ENCODE results near the gene LUC7L3. TPM values are rescaled to one million over a fixed set of nuclear protein-coding genes. Genes with fewer than 3 reads are reported as not detected.

Gene LUC7L3
- 100 to 1,000 TPM in 1 of 4 donors, 10 to 100 TPM in 3; 31.5 to 267 (median 42.6) TPM for total RNA-seq

GRCh38 chr17:50719144-50719923 lies at the start of gene LUC7L3:
Gene LUC7L3 (plus strand): TSS chr17:50719603. CDS start chr17:50719733, 130 bp downstream.
- Histone ChIP-seq H3K36me3 (no peaks in the 10 kb centered on the region), H3K4me1 (peaks cover 56% of the 10 kb centered on the region), H3K4me3 (peak within 1 kb of the TSS; percentile 91), H3K9me3 (no peaks in the 10 kb centered on the region), H3K27me3 (no peaks in the 10 kb centered on the region), H3K27ac (peak within 1 kb of the TSS; percentile 96)
- TF ChIP-seq POLR2AphosphoS5 (IDR thresholded peaks at IDR 0.05): peak; percentile 41 to 90 (median 75)
- TF ChIP-seq POLR2A (IDR thresholded peaks at IDR 0.05): peak; percentile 22 to 91
- no peak for TF ChIP-seq EP300 (IDR thresholded peaks at IDR 0.05)
- 2% methylated on average over 37 of the region's 76 CpGs for WGBS
- peak; percentile 96 for DNase-seq (ENCODE audit: low spot score in 2 of 2)

DNA sequence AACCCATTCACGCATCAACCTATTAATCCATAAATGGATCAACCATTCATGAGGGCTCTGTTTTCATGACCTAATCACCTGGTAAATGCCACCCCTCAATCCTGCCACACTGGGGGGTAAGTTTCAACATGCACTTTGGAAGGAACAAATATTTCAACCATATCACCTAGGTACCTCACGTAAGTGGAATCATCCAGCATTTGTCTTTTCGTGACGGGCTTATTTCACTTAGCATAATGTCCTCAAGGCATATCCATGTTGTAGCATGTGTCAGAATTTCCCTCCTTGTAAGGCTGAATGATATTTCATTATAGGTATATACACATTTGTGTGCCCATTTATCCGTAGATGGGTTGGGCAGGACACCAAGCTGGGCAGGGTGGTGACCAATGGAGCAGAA lies 47.3 kb upstream of the LUC7L3 start:
- no peaks in the 10 kb centered on the region for H3K27me3 ChIP-seq
- no peak overlapping the region for H3K4me3 ChIP-seq
- H3K27ac ChIP-seq: peak overlapping the region; percentile 10
- no peaks in the 10 kb centered on the region for H3K9me3 ChIP-seq
- no peak for DNase-seq (ENCODE audit: low spot score in 2 of 2)
- TF ChIP-seq EP300 (IDR thresholded peaks at IDR 0.05) (no peak), POLR2A (IDR thresholded peaks at IDR 0.05) (no peak), POLR2AphosphoS5 (IDR thresholded peaks at IDR 0.05) (no peak), CTCF (IDR thresholded peaks at IDR 0.05) (no peak)
- H3K4me1 ChIP-seq: peaks cover 13% of the 10 kb centered on the region
- 70% methylated on average over 5 of the region's 5 CpGs for WGBS
- peaks cover 3% of the 10 kb centered on the region for H3K36me3 ChIP-seq

GRCh38 chr17:50672831-50673551 lies 46.4 kb upstream of the LUC7L3 start:
- peak overlapping the region; percentile 10 for H3K27ac ChIP-seq

DNA sequence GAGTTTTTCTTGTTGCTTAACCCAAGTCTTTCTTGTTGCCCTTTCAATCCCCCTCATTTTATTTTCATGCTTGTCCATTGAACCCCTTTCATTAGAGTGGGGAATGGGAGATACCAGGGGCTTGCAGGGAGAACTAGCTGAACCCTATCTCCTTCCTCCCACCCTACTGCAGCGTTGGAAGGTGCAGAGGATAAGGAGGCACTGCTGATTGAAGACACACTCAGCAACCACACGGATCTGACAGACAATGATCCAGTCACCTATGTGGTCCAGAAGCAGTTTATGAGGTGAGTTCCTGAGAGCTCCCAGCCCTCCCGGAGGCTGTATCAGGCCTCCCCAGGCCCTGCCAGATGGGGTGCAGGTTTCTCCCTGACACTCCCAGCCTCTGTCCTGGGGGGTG lies 44.2 kb upstream of the LUC7L3 start:
- no peak overlapping the region for H3K4me3 ChIP-seq
- no peak for DNase-seq (ENCODE audit: low spot score in 2 of 2)
- peaks cover 3% of the 10 kb centered on the region for H3K36me3 ChIP-seq
- peaks cover 13% of the 10 kb centered on the region for H3K4me1 ChIP-seq
- H3K9me3 ChIP-seq: no peaks in the 10 kb centered on the region
- H3K27me3 ChIP-seq: no peaks in the 10 kb centered on the region
- TF ChIP-seq POLR2AphosphoS5 (IDR thresholded peaks at IDR 0.05) (no peak), EP300 (IDR thresholded peaks at IDR 0.05) (no peak), POLR2A (IDR thresholded peaks at IDR 0.05) (no peak), CTCF (IDR thresholded peaks at IDR 0.05) (no peak)
- no peak overlapping the region for H3K27ac ChIP-seq
- 75% methylated on average over 3 of the region's 3 CpGs for WGBS

More at GRCh38 chr17:50672831-50673551, 46.4 kb upstream of the LUC7L3 start:
- H3K4me1 ChIP-seq: peaks cover 13% of the 10 kb centered on the region
- no peaks in the 10 kb centered on the region for H3K9me3 ChIP-seq
- no peak overlapping the region for H3K4me3 ChIP-seq
- WGBS: 74% methylated on average over 19 of the region's 20 CpGs
- DNase-seq (ENCODE audit: low spot score in 2 of 2): no peak
- TF ChIP-seq POLR2A (IDR thresholded peaks at IDR 0.05) (no peak), EP300 (IDR thresholded peaks at IDR 0.05) (no peak), CTCF (IDR thresholded peaks at IDR 0.05) (no peak), POLR2AphosphoS5 (IDR thresholded peaks at IDR 0.05) (no peak)
- H3K27me3 ChIP-seq: no peaks in the 10 kb centered on the region
- peaks cover 3% of the 10 kb centered on the region for H3K36me3 ChIP-seq

DNA sequence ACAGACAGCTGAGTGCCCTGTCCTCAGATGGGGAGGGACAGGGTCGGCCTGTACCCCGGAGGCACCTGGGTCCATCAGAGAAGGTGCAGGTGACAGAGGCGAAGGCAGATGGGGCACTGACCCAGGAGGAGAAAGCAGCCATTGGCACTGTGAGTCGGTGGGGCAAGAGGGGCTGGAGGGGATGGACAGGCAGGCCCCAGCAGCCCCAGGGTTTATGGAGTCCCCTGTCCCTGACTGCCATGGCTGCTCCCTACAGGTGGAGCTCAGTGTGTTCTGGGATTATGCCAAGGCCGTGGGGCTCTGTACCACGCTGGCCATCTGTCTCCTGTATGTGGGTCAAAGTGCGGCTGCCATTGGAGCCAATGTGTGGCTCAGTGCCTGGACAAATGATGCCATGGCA lies 43.8 kb upstream of the LUC7L3 start:
- Histone ChIP-seq H3K27me3 (no peaks in the 10 kb centered on the region), H3K9me3 (no peaks in the 10 kb centered on the region), H3K4me3 (no peak overlapping the region), H3K4me1 (peaks cover 13% of the 10 kb centered on the region), H3K36me3 (peaks cover 3% of the 10 kb centered on the region), H3K27ac (no peak overlapping the region)
- no peak for TF ChIP-seq POLR2A (IDR thresholded peaks at IDR 0.05)
- TF ChIP-seq POLR2AphosphoS5 (IDR thresholded peaks at IDR 0.05): no peak
- no peak for TF ChIP-seq CTCF (IDR thresholded peaks at IDR 0.05)
- TF ChIP-seq EP300 (IDR thresholded peaks at IDR 0.05): no peak
- DNase-seq (ENCODE audit: low spot score in 2 of 2): no peak
- WGBS: 84% methylated on average over 6 of the region's 7 CpGs
